Measurements from ENCODE around the gene ATP13A1. TPM values are rescaled to one million over a fixed set of nuclear protein-coding genes. Genes with fewer than 3 reads are reported as not detected.
"Not testable (repeated sequence)": the region's sequence is repeated elsewhere in the genome, so short reads cannot be mapped to it uniquely, and the experiment has no call there.

The ATP13A1 gene
- total RNA-seq, 1 experiment from 2014 or later: 24.3 TPM

GRCh38 chr19:19631346-19631745 is 32.1 kb downstream of the ATP13A1 start:
- in situ Hi-C loops (cut with HindIII; ENCODE audit: low pct_unique_long_range_greater_than_20kb, low sequenced_read_pairs): no loop called here

DNA sequence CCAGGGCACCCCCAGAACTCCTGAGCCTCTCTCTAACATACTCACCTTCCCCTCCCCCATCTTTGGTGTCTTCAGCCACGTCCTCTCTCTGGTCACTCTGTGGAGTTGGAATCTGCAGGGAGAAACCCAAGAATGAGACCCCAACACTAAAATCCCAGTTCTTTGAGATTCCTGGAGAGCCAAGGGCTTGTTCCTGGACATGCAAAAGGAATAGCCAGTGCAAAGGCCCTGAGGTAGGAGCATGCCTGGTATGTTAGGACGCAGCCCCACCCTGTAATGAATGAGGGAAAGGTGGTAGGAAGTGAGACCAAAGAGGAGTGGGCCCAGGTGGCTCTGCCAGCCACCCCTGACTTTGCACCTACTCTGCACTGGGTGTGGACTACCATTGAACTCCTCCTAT is 33.0 kb downstream of the ATP13A1 start:
- in situ Hi-C loops (cut with HindIII; ENCODE audit: low pct_unique_long_range_greater_than_20kb, low sequenced_read_pairs): no loop called here
- no peak for DNase-seq (ENCODE audit: low read depth)

More at GRCh38 chr19:19631346-19631745, 32.1 kb downstream of the ATP13A1 start:
- DNase-seq (ENCODE audit: low read depth): no peak

DNA sequence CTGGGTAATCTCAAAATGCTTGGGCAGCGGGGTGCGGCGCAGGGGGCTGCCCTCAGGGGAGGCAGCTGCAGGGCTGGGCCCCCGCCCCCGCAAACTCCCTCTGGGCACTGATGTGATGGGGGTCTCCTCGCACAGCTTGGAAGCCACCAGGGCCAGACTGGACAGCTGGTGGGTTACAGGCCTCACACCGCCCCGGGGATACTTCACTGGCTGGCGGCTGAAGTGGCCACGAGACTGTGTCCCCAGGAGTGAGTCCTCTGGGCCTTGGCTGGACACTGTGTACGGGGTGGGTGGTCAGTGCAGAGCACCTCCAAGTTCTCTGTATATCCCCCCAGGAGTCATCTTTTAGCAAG is 33.4 kb downstream of the ATP13A1 start:
- in situ Hi-C loops (cut with HindIII; ENCODE audit: low pct_unique_long_range_greater_than_20kb, low sequenced_read_pairs): no loop called here
- no peak for DNase-seq (ENCODE audit: low read depth)

GRCh38 chr19:19628501-19629134 is 34.9 kb downstream of the ATP13A1 start:
- peak; percentile 66 for DNase-seq (ENCODE audit: low read depth)
- in situ Hi-C loops (cut with HindIII; ENCODE audit: low pct_unique_long_range_greater_than_20kb, low sequenced_read_pairs): no loop called here

DNA sequence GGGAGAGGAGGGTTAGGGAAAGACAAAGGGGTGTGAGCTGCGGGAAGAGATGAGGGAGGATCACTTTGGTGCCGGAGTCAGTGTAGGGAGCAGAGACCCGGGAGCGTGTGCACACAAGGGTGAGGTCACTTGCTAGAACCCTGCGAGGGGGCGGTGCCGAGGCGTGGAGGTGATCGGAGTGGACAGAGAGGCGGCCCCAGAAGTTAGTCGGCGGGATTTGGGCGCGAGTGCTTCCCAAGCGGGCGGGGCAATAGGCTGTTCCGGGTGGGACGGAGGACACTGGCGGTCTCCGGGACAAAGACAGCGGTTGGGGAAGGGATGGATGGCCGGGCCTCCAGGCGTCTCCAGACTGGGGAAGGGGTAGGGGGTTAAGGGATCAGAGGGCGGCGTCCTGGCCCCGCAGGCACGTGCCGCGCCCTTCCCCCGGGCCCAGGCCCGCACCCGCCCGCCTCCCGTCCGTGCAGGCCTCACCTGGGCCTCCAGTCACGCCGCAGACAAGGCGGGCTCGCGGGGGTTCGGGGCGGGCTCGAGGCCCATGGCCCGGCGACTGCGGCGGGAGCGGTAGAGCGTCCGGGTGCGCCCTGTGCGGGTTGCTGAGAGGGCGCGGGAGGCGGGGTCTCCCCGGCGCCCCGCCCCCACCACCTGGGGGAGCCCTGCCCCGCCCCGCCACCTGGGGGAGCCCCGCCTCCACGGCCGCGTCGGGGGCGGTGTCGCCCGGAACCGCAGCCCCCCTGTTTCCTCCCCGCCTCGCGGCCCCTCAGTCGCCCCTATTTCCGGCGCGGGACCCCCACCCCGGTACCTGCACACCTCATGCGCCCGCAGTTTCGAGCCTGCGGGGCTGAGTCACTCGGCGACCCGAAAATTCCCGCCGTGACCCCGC is 35.6 kb downstream of the ATP13A1 start, which contains the start of gene LPAR2:
Gene LPAR2 (minus strand): TSS at position 600 of the 880 bp plus-strand sequence. CDS start 945 bp downstream, outside the sequence.
- no peak for DNase-seq (ENCODE audit: low read depth)
- in situ Hi-C loops (cut with HindIII; ENCODE audit: low pct_unique_long_range_greater_than_20kb, low sequenced_read_pairs): no loop called here

GRCh38 chr19:19626516-19627472 is 36.7 kb downstream of the ATP13A1 start:
- DNase-seq (ENCODE audit: low read depth): no peak
- in situ Hi-C loops (cut with HindIII; ENCODE audit: low pct_unique_long_range_greater_than_20kb, low sequenced_read_pairs): no loop called here

DNA sequence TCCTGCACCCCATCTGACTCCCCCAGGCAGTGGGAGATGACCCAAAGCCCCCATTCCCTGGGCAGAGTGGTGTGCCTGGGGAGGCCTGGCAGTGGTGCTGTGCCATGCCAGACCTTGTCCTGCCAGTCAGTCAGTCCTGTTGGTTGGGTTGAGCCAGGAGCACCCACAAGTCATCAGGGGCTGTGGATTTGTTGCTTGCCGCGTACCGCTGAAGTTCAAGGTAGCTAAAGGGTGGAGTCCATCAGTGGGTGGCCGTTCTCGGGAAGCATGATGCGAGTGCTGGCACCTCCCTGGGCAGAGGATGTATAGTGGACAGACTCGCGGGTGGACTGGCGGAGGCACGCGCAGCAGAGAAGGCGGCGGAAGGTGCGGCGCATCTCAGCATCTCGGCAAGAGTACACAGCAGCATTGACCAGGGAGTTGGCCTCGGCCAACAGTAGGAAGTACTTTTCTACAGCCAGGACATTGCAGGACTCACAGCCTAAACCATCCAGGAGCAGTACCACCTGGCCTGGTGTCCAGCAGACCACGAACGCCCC is 39.4 kb downstream of the ATP13A1 start:
- in situ Hi-C loops (cut with HindIII; ENCODE audit: low pct_unique_long_range_greater_than_20kb, low sequenced_read_pairs): no loop called here

DNA sequence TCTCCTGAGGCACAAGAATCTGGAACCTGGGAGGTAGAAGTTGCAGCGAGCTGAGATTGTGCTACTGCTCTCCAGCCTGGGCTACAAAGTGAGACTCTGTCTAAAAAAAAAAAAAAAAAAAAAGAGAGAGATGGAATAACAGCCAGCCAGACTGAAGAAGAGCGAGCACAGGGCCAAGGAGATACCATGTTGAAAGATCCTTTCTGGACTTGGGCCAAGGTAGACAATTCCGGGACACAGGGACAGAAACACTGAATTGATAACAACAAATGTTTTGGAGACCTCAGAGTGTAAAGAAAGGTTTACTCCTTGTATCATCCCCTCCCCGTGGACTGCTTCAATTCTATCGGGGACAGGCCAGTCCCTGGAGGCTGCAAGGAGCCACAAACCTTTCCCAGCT is 40.1 kb downstream of the ATP13A1 start:
- no peak for DNase-seq (ENCODE audit: low read depth)
- in situ Hi-C loops (cut with HindIII; ENCODE audit: low pct_unique_long_range_greater_than_20kb, low sequenced_read_pairs): no loop called here

More for the DNA sequence above, 39.4 kb downstream of the ATP13A1 start:
- DNase-seq (ENCODE audit: low read depth): no peak

DNA sequence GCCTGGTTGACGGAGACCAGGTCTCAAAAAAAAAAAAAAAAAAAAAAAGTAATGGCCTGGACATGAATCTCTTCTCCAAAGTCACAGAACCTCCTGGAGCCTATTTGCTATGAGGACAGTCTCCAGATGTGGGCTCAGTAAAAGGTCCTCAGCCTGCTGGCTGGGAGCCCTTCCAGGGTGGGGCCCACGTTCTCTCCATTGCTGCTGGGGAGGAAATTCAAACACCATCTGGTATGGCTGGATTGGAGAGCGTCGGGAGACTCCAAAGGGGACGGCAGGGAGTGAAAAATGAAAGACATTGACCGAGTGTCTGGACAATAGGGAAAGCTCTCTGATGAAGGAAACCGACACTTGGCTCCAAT is 43.6 kb downstream of the ATP13A1 start:
- no peak for DNase-seq (ENCODE audit: low read depth)
- in situ Hi-C loops (cut with HindIII; ENCODE audit: low pct_unique_long_range_greater_than_20kb, low sequenced_read_pairs): no loop called here

GRCh38 chr19:19619181-19619848 is 44.2 kb downstream of the ATP13A1 start:
- no peak for DNase-seq (ENCODE audit: low read depth)
- in situ Hi-C loops (cut with HindIII; ENCODE audit: low pct_unique_long_range_greater_than_20kb, low sequenced_read_pairs): no loop called here

- in situ Hi-C loops (cut with HindIII; ENCODE audit: low pct_unique_long_range_greater_than_20kb, low sequenced_read_pairs): no loop called here
- peak; percentile 95 for DNase-seq (ENCODE audit: low read depth)
Measured at GRCh38 chr19:19618219-19619051, 45.0 kb downstream of the ATP13A1 start, which contains the start of gene PBX4. Gene PBX4 (minus strand): TSS chr19:19618687. CDS start chr19:19618629, 58 bp downstream.

GRCh38 chr19:19615086-19615485 is 48.4 kb downstream of the ATP13A1 start:
- DNase-seq (ENCODE audit: low read depth): peak; percentile 84
- in situ Hi-C loops (cut with HindIII; ENCODE audit: low pct_unique_long_range_greater_than_20kb, low sequenced_read_pairs): no loop called here

DNA sequence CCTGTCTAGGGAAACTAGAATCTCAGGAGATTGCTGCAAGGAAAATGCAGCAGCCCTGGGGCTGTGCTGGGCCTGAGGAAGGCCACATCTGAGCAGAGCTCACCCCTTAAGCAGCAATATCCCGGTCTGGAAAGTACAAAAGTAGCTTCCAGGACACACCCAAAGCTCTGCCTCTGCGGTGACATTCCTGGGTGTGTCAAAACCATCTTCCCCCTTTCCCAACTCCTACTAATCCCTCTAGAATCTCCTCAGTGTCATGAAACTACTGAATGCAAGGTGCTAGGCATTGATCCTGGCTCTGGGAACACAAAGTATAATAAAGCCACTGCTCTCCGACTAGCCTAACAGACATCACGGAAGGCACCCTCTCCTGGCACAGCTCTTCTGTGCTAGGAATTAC is 50.0 kb downstream of the ATP13A1 start:
- in situ Hi-C loops (cut with HindIII; ENCODE audit: low pct_unique_long_range_greater_than_20kb, low sequenced_read_pairs): no loop called here
- peak; percentile 58 for DNase-seq (ENCODE audit: low read depth)

DNA sequence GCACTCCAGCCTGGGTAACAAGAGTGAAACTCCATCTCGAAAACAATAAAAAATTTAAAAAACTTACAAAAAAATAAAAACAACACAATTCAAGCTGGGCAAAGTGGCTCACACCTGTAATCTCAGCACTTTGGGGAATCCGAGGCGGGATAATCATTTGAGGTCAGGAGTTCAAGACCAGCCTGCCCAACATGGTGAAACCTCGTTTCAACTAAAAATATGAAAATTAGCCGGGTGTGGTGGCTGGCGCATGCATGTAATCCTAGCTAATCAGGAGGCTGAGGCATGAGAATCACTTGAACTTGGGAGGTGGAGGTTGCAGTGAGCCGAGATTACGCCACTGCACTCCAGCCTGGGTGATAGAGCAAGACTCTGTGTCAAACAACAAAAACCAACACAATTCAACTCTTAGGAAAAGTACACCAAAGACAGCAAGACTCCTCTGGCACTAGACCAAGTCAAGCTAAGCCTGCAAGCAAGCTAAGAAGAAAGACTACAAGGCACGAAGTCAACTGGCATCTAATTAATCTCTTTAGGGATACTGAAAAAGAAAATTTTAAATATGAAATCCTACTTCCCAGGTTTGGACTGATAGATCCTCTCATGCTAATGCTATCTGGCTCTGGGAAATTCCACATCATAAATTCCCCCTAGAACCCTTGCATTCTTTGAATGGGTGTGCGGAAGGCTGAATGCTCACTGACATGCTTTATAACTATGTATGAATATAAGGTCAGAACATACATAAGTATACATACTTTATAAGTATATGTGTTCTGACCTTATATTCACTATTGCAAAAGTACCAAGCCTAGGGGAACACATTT is 52.9 kb downstream of the ATP13A1 start:
- DNase-seq (ENCODE audit: low read depth): no peak
- in situ Hi-C loops (cut with HindIII; ENCODE audit: low pct_unique_long_range_greater_than_20kb, low sequenced_read_pairs): no loop called here

GRCh38 chr19:19606686-19607085 is 56.8 kb downstream of the ATP13A1 start:
- DNase-seq (ENCODE audit: low read depth); in situ Hi-C loops (cut with HindIII; ENCODE audit: low pct_unique_long_range_greater_than_20kb, low sequenced_read_pairs): not testable (repeated sequence)

DNA sequence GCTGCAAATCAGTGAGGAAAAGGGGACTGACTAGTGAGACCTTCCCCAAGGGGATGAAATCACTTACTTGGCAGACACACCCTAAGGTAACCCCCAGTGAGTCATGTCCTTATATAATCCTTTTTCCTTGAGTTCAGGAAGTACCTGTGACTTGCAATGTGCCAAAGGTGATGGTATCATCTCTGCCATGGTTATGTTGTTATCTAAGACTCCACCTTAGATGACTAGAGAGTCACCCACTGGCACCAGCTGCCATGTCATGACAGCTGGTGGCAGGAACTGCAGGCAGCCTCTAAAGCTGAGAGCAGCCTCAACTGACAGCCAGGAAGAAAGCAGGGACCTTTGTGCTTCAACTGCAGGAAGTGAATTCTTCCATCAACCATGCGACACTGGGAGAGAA is 57.5 kb downstream of the ATP13A1 start:
- in situ Hi-C loops (cut with HindIII; ENCODE audit: low pct_unique_long_range_greater_than_20kb, low sequenced_read_pairs): no loop called here

More for the DNA sequence above, 57.5 kb downstream of the ATP13A1 start:
- DNase-seq (ENCODE audit: low read depth): peak; percentile 87
